Colonic mucosa (tissue), 4 donors: Measurements from ENCODE around the gene CAMP. TPM values are rescaled to one million over a fixed set of nuclear protein-coding genes. Genes with fewer than 3 reads are reported as not detected.

ENCODE experiments used
- DNase-seq: peaks from one replicate; pipeline ENCODE4 v3.0.0-alpha.2; 2020
- H3K27ac ChIP-seq: fragments of 200-600 bp; one replicate; pipeline ENCODE4 v1.8.0; 2021
- H3K27me3 ChIP-seq: fragments of 200-600 bp; one replicate; pipeline ENCODE4 v1.8.0; 2021
- H3K36me3 ChIP-seq: fragments of 200-600 bp; one replicate; pipeline ENCODE4 v1.8.0; 2021
- H3K4me1 ChIP-seq: fragments of 200-600 bp; one replicate; pipeline ENCODE4 v1.8.0; 2021; ENCODE audit warnings: mild to moderate bottlenecking
- H3K4me3 ChIP-seq: fragments of 200-600 bp; one replicate; pipeline ENCODE4 v1.8.0; 2021
- H3K9ac ChIP-seq, 2 donors: one replicate each; pipeline ENCODE4 v1.7.0; 2013; ENCODE audit warnings: control low read depth in 2 of 2, low read depth in 2 of 2, low read length in 2 of 2
- H3K9me3 ChIP-seq: fragments of 200-600 bp; one replicate; pipeline ENCODE4 v1.8.0; 2021
- CTCF ChIP-seq: fragments of 200-600 bp; IDR thresholded peaks from one replicate; pipeline ENCODE4 v1.8.0; 2022; ENCODE audit warnings: antibody characterized with exemption, mild to moderate bottlenecking
- intact Hi-C: fragments of 100-400 bp; cut with DNase I; formaldehyde crosslinking; loops from one replicate; pipeline ENCODE4 v1.14.1; 2022
- total RNA-seq, 2 donors: library from RNA; stranded (reverse); fragmentation: NEBNext Ultra II Directional in 1 of 2; extraction: Animal tissue kit (Norgen Biotek cat#: 25700) in 1 of 2; gene quantifications; one replicate each; pipeline ENCODE4 v1.2.1, GENCODE V29; 2021
- donor health status: healthy.
- donor health status: DM: no; HTN: no; CAD: no.
- donor health status: DM: no; HTN: no; CAD: no.

CAMP gene
- total RNA-seq, 2 donors from 2014 or later = not detected

DNA sequence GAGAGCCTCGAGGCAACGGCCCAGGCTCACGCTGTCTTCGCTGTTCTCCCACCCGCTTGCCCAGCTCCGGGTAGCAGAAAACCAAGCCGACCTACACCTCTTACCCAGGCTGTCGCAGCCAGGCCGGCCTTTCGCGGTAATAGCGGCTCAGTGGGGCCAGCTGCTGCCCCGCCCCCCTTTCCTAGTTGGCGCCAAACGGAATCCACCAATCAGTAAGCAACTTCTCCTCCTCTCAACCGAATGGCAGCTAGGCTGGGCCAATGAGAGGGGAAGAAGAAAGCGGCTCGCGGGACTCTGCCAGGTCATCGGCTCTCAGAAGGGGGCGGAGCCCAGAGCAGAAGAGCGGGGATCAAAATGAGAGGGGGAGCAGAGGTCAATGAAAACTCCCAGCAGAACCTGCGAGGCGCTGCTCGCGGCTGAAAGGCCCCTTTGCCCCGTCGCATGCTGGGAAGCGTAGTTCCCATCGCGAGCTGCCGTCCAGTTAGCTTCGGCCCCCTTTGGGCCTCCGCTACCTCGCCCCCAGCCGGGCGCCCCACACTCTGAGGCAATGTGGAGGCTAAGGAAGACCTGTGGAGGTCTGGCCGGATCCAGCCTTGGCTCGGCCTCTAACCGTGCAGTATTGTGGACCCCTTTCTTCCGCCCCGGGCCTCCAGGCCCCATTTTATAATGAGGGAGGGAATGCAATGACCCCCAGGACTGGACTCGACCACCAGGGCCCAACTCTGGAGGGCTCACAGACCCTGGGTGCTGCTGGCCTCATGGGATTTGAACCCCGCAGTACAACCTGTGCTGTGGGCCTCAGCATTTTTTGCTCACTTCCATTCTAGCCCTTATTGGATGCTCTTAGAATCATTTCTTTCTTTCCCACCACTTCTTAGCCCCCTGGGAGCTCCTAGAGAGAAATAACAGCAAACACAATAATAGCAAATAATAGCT lies 34.8 kb upstream of the CAMP start, which contains the start of gene CDC25A:
Gene CDC25A (minus strand): TSS at position 152 of the 936 bp plus-strand sequence. CDS start 470 bp downstream, outside the sequence.
- H3K9ac ChIP-seq = peak within 1 kb of the TSS; percentile 76 to 83
- no peaks in the 10 kb centered on the region for H3K4me1 ChIP-seq
- H3K27me3 ChIP-seq = no peaks in the 10 kb centered on the region
- H3K36me3 ChIP-seq = no peaks in the 10 kb centered on the region
- TF ChIP-seq CTCF = no peak
- intact Hi-C loops = no loop called here
- H3K27ac ChIP-seq = peak within 1 kb of the TSS; percentile 37
- H3K9me3 ChIP-seq = no peaks in the 10 kb centered on the region
- H3K4me3 ChIP-seq = peak within 1 kb of the TSS; percentile 97
- DNase-seq = peak; percentile 98

DNA sequence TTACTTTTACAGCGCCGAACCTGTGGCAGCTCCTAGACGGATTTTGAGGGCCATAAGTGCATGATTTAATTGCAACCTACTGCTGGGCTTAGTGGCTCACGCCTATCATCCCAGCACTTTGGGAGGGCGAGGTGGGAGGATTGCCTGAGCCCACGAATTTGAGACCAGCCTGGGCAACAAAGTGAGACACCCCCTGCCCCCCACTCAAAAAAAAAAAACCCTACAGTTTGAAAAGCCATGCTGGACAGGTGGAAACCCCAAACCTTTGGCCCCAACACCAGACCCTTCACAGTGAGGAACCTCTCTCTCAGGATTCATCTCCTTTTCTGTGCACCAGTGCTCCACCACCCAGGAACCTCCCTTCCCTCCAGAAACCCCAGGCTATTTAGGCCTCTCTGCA lies 34.0 kb upstream of the CAMP start:
- Histone ChIP-seq H3K36me3 (no peaks in the 10 kb centered on the region), H3K4me3 (no peak overlapping the region), H3K27ac (no peak overlapping the region), H3K9me3 (no peaks in the 10 kb centered on the region), H3K27me3 (no peaks in the 10 kb centered on the region), H3K4me1 (no peaks in the 10 kb centered on the region), H3K9ac (no peak overlapping the region)
- no peak for DNase-seq
- TF ChIP-seq CTCF = no peak
- intact Hi-C loops = no loop called here

DNA sequence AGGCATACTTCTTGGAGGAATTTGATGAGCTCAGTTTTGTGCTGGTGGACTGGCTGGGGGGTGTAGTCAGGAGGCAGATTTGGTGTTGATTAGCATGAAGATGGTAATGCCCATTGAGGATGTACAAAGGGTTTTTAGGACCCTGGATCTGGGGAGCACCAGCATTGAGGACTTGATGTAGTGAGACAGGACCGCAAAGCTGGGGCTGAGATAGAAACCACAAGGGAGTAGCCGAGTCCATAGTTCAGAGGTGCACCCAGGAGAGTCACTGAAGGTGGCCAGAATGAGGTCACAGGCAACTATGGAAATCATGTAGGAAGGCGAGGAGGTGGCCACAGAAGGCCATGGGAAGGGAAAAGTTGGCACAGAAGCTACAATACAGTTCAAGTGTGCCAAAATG lies 32.4 kb upstream of the CAMP start:
- no peak overlapping the region for H3K27ac ChIP-seq
- H3K9me3 ChIP-seq = no peaks in the 10 kb centered on the region
- no peak for TF ChIP-seq CTCF
- H3K4me3 ChIP-seq = no peak overlapping the region
- no peak overlapping the region for H3K9ac ChIP-seq
- H3K4me1 ChIP-seq = no peaks in the 10 kb centered on the region
- intact Hi-C loops = loop anchor here (5.0 kb wide), 1 partner anchor 246 kb away; no protein-coding TSS in a partner anchor
- DNase-seq = peak; percentile 25
- no peaks in the 10 kb centered on the region for H3K27me3 ChIP-seq
- no peaks in the 10 kb centered on the region for H3K36me3 ChIP-seq

GRCh38 chr3:48194446-48195071 lies 28.7 kb upstream of the CAMP start:
- H3K9me3 ChIP-seq = no peaks in the 10 kb centered on the region

More at GRCh38 chr3:48194446-48195071, 28.7 kb upstream of the CAMP start:
- DNase-seq = peak; percentile 78
- Histone ChIP-seq H3K36me3 (no peaks in the 10 kb centered on the region), H3K27ac (no peak overlapping the region), H3K27me3 (no peaks in the 10 kb centered on the region), H3K4me3 (no peak overlapping the region), H3K4me1 (no peaks in the 10 kb centered on the region), H3K9ac (no peak overlapping the region)
- intact Hi-C loops = loop anchor here (5.0 kb wide), 1 partner anchor 243 kb away; no protein-coding TSS in a partner anchor
- TF ChIP-seq CTCF = peak; percentile 70
